SK-N-MC (cell line): ENCODE data around the gene PDIA6.

Experiments used
- EZH2 ChIP-seq: fragments of 200-600 bp; sonication (generic); IDR thresholded peaks from one replicate; pipeline ENCODE4 v1.6.1; 2017; ENCODE audit warnings: antibody characterized with exemption
- POLR2AphosphoS5 ChIP-seq: IDR thresholded peaks from 2 replicates; pipeline ENCODE4 v1.6.1; 2012; ENCODE audit warnings: mild to moderate bottlenecking, low read depth, low read length, borderline replicate concordance

GRCh38 chr2:10820562-10820961 is 8.0 kb upstream of the PDIA6 start:
- TF ChIP-seq EZH2 = no peak
- TF ChIP-seq POLR2AphosphoS5 = no peak
